GM19463 (cell line): ENCODE data around the gene WDR90.

ENCODE experiments used
- ATAC-seq: cut with Tn5 transposase; IDR thresholded peaks from one replicate; pipeline ENCODE4 v1.9.1; 2021; ENCODE audit warnings: mild to moderate bottlenecking, moderate library complexity; ENCODE audit not compliant: unreplicated experiment

Gene WDR90

DNA sequence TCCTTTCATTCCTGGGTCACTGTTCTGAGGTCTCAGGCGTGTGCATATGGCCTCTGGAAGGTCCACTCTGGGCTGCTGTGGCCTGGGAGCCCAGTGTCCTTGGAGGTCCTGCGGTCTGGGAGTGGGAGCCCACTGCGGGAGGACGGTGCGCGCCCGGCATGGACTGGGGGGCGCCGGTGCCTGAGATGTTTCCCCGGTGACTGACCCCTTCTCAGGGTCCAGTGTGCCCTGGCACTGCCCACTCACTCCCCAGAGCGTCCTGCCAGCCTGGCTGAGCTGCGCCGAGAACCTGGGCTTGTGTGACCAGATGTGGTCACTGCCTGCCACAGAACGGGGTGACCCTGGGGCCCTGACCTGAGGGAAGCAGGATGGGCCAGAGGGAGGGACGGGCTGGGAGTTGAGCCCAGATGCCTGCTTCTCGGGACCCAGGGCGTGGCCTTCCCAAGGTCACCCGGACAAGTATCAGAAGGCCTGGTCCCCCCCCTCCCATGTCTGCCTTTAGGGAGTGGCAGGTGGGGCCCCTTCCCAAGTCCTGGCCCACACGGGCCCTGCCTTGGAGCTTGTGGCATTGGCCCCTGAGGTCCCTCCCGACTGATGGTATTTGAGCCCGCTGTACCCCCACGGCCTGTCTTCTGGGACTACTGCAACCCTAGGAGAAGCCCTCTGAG lies 25.2 kb downstream of the WDR90 start:
- no peak for ATAC-seq

GRCh38 chr16:674968-675883 lies 26.1 kb downstream of the WDR90 start, which contains the start of gene RHBDL1:
RHBDL1 (plus strand) TSS chr16:675671; CDS start chr16:675791, 120 bp downstream.
- no peak for ATAC-seq

- no peak for ATAC-seq
Observed at GRCh38 chr16:675884-676564, 26.9 kb downstream of the WDR90 start.

GRCh38 chr16:676565-676902 lies 27.4 kb downstream of the WDR90 start:
- no peak for ATAC-seq

GRCh38 chr16:676913-677312 lies 27.7 kb downstream of the WDR90 start:
- ATAC-seq: no peak

- ATAC-seq: no peak
Observed at GRCh38 chr16:677316-678190, 28.4 kb downstream of the WDR90 start.

GRCh38 chr16:678209-678857 lies 29.2 kb downstream of the WDR90 start:
- ATAC-seq: no peak

- ATAC-seq: no peak
Observed at GRCh38 chr16:678858-679813, 30.0 kb downstream of the WDR90 start.

GRCh38 chr16:679814-680624 lies 30.9 kb downstream of the WDR90 start, which contains the start of gene STUB1:
STUB1 (plus strand) TSS chr16:680410; CDS start chr16:680526, 116 bp downstream.
- peak; percentile 43 for ATAC-seq

DNA sequence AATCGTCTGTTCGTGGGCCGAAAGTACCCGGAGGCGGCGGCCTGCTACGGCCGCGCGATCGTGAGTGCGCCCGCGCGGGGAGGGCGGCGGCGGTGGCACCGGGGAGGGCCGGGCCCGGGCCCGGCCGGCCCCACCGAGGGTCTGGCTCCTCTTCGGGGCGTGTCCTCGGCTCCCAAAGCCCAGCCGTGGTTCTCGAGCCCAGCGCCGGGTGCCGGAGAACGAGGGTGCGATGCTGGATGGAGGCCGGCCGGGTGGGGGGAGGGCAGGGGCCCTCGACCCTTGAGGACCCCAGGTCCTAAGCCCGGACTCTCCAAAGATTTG lies 31.4 kb downstream of the WDR90 start:
- no peak for ATAC-seq

GRCh38 chr16:680967-681745 lies 32.0 kb downstream of the WDR90 start:
- ATAC-seq: no peak

GRCh38 chr16:681746-682427 lies 32.7 kb downstream of the WDR90 start:
- no peak for ATAC-seq

GRCh38 chr16:682493-683395 lies 33.6 kb downstream of the WDR90 start:
- no peak for ATAC-seq

DNA sequence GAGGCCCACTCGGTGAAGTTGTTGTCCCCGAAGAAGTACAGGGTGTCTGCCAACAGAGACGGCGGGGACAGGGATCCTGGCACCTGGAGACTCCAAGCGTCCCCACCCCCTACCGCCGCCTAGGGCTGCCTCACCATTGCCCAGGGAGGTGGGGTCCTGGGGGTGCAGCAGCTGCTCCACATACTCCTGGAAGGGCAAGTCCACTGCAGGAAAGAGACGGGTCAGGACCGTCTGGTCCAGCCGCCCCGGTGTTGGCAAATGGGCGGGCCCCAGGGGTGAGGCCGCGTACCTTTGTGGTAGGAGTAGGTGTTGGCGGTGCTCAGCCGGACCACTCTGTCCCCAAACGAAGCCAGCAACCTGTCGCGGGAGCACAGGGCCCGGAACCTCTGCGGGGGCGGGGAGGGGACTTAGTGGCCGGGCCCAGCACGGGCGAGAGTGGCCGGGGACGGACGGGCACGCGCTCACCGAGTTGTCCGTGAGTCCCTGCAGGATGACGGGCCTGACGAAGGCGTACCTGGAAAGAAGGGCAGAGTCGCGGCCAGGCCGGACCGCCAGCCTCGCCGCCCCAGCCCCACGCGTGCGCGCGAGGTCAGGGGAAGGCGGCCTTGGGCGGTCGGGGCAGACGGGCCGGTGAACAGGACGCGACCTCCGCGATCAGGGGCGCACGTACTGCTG lies 34.4 kb downstream of the WDR90 start:
- no peak for ATAC-seq

GRCh38 chr16:684071-684794 lies 35.1 kb downstream of the WDR90 start, which contains the start of gene JMJD8:
JMJD8 (minus strand) TSS chr16:684334; CDS start chr16:684319, 15 bp downstream.
- peak; percentile 73 for ATAC-seq
